HG03442 (cell line): ENCODE data around the gene ACP7.
"Not testable (repeated sequence)": the region's sequence is repeated elsewhere in the genome, so short reads cannot be mapped to it uniquely, and the experiment has no call there.

ENCODE experiments used
- ATAC-seq: cut with Tn5 transposase; IDR thresholded peaks from one replicate; pipeline ENCODE4 v1.9.1; 2021; ENCODE audit warnings: mild to moderate bottlenecking, moderate library complexity; ENCODE audit not compliant: unreplicated experiment

Gene ACP7

GRCh38 chr19:39077323-39077722, 6.8 kb upstream of the ACP7 start:
- no peak for ATAC-seq

GRCh38 chr19:39078436-39079200, 5.5 kb upstream of the ACP7 start:
- ATAC-seq, result no peak

GRCh38 chr19:39080431-39080830, 3.7 kb upstream of the ACP7 start:
- no peak for ATAC-seq

- no peak for ATAC-seq
Observed at GRCh38 chr19:39082167-39082566, 2.0 kb upstream of the ACP7 start.

GRCh38 chr19:39082745-39083598, 1.2 kb upstream of the ACP7 start:
- ATAC-seq, result no peak

GRCh38 chr19:39083599-39083982, 577 bp upstream of the ACP7 start:
- no peak for ATAC-seq

GRCh38 chr19:39084732-39085080, 538 bp downstream of the ACP7 start:
- no peak for ATAC-seq

GRCh38 chr19:39085392-39085791, 1.2 kb downstream of the ACP7 start:
- ATAC-seq, result no peak

GRCh38 chr19:39086386-39086785, 2.2 kb downstream of the ACP7 start:
- no peak for ATAC-seq

- ATAC-seq, result no peak
Observed at GRCh38 chr19:39087907-39088686, 3.9 kb downstream of the ACP7 start.

GRCh38 chr19:39090016-39090415, 5.8 kb downstream of the ACP7 start:
- ATAC-seq, result not testable (repeated sequence)

- no peak for ATAC-seq
Observed at GRCh38 chr19:39090881-39091280, 6.7 kb downstream of the ACP7 start.

- ATAC-seq, result not testable (repeated sequence)
Observed at GRCh38 chr19:39095799-39096540, 11.8 kb downstream of the ACP7 start.

GRCh38 chr19:39097299-39097698, 13.1 kb downstream of the ACP7 start:
- ATAC-seq, result no peak

GRCh38 chr19:39097721-39098120, 13.6 kb downstream of the ACP7 start:
- ATAC-seq, result no peak

GRCh38 chr19:39098365-39099269, 14.4 kb downstream of the ACP7 start:
- ATAC-seq, result no peak

- ATAC-seq, result no peak
Observed at GRCh38 chr19:39099341-39099740, 15.2 kb downstream of the ACP7 start.

GRCh38 chr19:39100500-39101166, 16.5 kb downstream of the ACP7 start:
- no peak for ATAC-seq

GRCh38 chr19:39103151-39103550, 19.0 kb downstream of the ACP7 start:
- no peak for ATAC-seq
